Posterior vena cava (tissue), 2 donors: ENCODE data around the gene CYP4F2. TPM values are rescaled to one million over a fixed set of nuclear protein-coding genes. Genes with fewer than 3 reads are reported as not detected.
"Not testable (repeated sequence)": the region's sequence is repeated elsewhere in the genome, so short reads cannot be mapped to it uniquely, and the experiment has no call there.

ENCODE experiments used
- DNase-seq: peaks from one replicate; pipeline ENCODE4 v3.0.0-alpha.2; 2020; ENCODE audit warnings: low spot score
- intact Hi-C, 2 donors: fragments of 100-400 bp; cut with DNase I; formaldehyde crosslinking; loops; one replicate each; pipeline versions ENCODE4 v1.14.1 to v1.14.2; 2022 to 2023
- long read RNA-seq, 2 donors: library from polyadenylated mRNA; unstranded; transcript quantifications; one replicate each; pipeline ENCODE4 v2.0.0, GENCODE V29; 2020 to 2021
- total RNA-seq, 2 donors: library from RNA; stranded (reverse); fragmentation: NEBNext Ultra II Directional; extraction: Animal tissue kit (Norgen Biotek cat#: 25700); gene quantifications; one replicate each; pipeline ENCODE4 v1.2.1, GENCODE V29; 2021
- donor health status: DM: yes; HTN: yes; CAD: no.
- donor health status: DM: yes; HTN: yes; CAD: no.

Gene CYP4F2
- not detected for total RNA-seq
- long read RNA-seq, donor 1: 0 reads
- long read RNA-seq, donor 2: 0 reads

GRCh38 chr19:15897738-15898276, at the start of gene CYP4F2:
CYP4F2 (minus strand) TSS chr19:15898074; CDS start chr19:15897611, 463 bp downstream.
- intact Hi-C loops: no loop called here
- no peak for DNase-seq

DNA sequence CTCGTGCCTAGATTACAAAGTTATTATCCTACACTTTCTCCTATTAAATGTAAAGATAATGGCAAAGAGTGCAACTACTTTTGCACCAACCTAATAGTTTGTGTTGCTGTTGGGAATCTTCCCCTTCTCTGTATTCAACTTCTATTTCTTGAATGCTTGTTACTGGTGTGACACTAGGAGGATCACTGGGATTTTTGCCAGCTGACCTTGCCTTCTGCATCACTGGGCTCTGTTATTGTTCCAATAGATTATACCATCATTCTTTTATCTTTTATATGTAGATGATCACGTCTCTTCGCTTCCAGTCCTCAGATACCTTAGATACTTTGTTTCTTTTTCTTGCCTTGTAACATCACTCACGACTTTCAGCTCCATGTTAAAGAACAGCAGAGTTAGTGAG, 47.4 kb upstream of the CYP4F2 start:
- no peak for DNase-seq
- intact Hi-C loops: no loop called here

DNA sequence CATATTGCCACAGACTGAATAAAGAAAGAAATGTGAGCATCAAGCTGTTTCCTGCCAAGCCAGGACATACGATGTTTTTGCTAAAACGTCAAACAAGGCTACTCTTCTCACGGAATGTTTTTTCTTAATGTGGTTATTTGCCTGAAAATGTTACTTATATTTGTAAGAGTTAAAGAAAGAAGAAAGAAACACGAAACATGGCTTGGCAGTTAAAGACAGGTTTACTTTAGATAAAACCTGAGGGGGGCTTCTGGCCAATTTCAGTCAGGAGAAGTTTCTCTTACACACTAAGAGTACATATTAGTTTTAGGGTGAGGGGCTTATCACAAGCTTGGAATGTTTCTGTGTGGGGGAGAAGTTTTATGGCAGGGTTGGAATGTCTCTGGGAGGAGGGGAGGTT, 46.5 kb upstream of the CYP4F2 start:
- no peak for DNase-seq
- intact Hi-C loops: no loop called here

DNA sequence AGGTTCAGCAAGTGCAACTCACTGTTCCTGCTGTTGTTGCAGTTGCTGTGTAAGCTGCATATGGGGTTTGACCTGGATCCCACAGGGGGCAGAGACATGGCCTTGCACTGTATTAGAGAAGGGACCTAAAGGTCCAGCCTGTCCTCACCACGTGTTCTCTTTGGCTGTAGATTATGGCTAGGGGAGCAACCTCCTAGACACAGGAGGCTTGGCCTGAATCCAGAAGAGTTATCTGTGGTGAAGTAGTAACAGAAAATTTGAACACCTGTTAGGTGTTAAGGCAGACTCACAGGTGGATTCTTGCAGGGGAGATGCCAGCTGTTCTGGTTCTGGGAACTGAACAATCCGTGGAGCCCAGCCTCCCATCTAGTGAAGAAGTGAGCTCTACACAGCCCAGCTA, 39.9 kb upstream of the CYP4F2 start:
- DNase-seq: no peak
- intact Hi-C loops: no loop called here

GRCh38 chr19:15936950-15937349, 39.1 kb upstream of the CYP4F2 start:
- DNase-seq: no peak
- intact Hi-C loops: no loop called here

- no peak for DNase-seq
- intact Hi-C loops: no loop called here
These were observed 38.3 kb upstream of the CYP4F2 start for GRCh38 chr19:15936173-15936572.

DNA sequence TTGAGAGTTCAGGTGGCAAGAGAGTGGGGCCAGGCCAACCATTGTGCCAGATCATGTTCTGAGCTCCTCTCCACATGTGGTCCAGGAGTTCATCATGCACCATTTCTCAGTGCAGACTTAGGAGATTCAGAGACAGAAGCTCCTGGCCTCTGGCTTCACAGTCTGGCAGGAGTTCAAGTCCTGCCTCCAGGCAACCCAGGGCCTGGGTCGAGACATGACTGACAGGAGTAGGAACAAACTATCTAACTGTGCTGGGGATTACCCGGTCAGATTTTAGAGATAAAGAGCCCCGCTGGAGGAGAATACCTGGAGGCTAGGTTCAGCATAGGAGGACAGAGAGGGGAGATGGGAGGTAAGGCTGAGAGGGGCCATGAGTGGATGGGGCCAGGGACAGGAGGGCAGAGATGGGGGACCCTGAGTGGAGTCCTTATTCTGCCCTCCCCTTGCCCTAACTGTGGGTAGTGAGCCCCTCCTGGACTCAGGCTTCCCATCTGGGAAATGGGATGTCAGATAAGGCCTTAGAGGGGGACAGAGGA, 37.4 kb upstream of the CYP4F2 start:
- DNase-seq: no peak
- intact Hi-C loops: no loop called here

DNA sequence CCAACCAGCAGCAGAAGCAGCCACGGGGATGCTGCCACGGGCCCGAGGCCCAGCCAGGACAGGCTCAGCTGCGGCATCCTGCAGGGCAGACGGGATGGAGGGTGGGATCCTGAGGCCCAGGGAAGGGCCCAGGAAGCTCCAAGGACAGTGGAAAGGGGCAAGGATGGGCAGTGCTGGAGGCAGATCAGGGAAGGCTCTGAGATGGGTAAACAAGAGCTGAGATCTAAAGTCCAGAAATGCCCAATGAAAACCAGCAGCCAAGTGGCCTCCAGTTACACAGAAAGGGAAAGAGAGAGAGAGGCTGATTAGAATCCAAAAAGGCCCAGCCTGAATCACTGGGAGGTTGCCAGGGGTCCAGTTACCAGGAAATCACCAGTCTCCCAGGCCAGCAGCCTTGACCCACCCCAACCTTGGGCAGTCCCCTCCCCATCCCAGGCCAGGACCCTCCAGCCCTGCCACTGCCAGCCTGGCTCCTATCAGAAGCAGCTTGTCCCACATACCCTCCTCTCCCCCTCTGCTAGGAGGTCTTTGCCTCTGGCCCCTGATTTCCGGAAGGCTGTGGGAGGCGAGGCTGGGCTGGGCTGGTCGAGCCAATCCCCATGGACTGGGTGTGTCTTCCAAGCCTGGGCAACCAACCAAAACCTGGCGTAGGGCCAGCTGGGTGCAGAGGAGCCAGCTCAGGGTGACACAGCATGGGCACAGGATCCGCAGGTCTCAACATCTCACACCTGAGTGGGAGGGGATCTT, 36.6 kb upstream of the CYP4F2 start, which contains the start of gene CYP4F11:
CYP4F11 (minus strand) TSS at position 198 of the 747 bp plus-strand sequence; CDS start at position 77, 121 bp downstream.
- no peak for DNase-seq
- intact Hi-C loops: no loop called here

DNA sequence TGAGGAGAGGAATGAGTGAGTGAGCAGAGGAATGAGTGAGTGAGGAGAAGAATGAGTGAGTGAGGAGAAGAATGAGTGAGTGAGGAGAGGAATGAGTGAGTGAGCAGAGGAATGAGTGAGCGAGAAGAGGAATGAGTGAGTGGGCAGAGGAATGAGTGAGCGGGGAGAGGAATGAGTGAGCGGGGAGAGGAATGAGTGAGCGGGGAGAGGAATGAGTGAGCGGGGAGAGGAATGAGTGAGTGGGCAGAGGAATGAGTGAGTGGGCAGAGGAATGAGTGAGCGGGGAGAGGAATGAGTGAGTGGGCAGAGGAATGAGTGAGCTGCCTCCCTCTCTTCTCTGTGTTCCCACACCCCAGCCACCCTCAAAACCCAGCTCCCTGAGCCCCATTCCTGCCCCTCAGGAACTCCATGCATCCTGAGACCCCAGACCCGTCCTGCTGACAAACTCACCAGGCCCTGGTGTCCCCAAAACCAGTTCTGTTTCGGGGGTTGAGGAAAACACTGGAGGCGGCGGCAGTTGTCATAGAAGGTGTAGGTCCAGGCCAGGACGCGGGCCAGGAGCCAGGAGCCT, 36.0 kb upstream of the CYP4F2 start:
- intact Hi-C loops, DNase-seq: not testable (repeated sequence)

GRCh38 chr19:15928321-15928720, 30.4 kb upstream of the CYP4F2 start:
- intact Hi-C loops: no loop called here
- no peak for DNase-seq

DNA sequence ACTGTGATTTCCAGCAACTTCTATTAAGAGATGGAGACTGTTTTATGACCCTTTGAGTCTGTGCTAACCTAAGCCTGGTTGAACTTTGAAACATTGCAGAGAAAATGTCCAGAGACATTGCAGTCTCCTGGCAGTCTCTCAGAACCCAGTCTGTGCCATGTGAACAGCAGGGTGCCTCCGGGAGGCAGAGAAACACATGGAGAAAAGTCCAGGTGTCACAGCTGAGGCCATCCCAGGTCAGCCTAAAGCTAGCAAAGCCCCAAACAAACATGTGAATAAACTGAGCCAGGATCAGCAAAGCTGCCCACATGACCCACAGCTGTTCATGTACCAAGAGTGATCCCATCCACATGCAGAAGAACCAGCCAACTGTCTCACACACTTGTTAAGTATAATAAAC, 28.6 kb upstream of the CYP4F2 start:
- intact Hi-C loops: no loop called here
- no peak for DNase-seq

- intact Hi-C loops: no loop called here
- DNase-seq: no peak
These were observed 25.8 kb upstream of the CYP4F2 start for GRCh38 chr19:15923702-15924101.

DNA sequence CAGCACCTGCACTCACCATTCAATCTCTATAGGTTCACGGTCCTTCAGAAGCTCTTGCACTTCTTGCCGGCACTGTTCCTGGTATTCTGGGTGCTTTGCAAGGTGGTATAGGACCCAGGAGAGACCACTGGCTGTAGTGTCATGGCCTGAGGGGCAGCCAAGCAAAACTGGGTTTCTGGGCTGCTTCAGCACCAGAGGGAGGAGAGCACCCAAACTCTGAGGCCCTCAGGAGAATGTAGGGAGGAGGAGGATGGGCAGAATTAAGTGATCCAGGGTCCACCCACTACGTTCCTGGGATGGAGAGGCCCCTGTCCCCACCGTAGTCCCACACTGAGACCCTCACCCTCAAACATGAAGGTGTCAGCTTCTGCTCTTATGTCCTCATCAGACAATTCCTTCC, 24.1 kb upstream of the CYP4F2 start:
- DNase-seq: no peak
- intact Hi-C loops: no loop called here

DNA sequence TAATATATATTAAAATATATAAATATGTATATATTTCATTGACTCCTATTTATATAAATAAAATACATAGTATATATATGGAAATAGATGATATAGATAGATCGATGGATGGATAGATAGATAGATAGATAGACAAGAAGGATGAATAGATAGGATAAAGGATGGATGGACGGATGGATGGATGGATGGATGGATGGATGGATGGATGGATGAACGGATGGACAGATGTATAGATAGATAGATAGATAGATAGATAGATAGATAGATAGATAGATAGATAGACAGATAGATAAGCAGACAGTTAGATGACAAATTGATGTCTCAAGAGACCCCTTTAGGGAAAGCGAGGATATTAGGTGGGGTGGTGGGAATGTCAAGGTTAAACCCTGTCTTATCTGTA, 21.4 kb upstream of the CYP4F2 start:
- no peak for DNase-seq
- intact Hi-C loops: no loop called here

GRCh38 chr19:15915109-15915508, 17.2 kb upstream of the CYP4F2 start:
- no peak for DNase-seq
- intact Hi-C loops: no loop called here

DNA sequence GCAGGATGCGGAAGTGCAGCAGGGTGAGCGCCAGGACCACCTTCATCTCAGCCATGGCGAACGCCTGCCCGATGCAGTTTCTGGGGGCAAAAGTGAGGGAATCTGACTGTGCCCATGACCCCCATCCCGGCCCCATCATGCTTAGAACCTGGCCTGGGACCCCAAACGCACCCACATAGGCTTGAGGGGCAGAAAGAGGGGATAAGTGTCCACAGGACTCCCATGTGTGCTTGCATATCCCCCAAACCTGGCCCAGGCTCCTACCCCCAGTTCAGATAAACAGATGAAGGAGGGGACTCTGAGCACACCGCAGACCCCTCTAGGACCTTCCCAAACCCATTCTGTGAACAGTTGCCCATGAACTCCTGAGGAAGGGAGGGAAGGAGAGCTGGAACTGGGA, 16.0 kb upstream of the CYP4F2 start:
- intact Hi-C loops: no loop called here
- no peak for DNase-seq

GRCh38 chr19:15913384-15913783, 15.5 kb upstream of the CYP4F2 start:
- no peak for DNase-seq
- intact Hi-C loops: no loop called here

DNA sequence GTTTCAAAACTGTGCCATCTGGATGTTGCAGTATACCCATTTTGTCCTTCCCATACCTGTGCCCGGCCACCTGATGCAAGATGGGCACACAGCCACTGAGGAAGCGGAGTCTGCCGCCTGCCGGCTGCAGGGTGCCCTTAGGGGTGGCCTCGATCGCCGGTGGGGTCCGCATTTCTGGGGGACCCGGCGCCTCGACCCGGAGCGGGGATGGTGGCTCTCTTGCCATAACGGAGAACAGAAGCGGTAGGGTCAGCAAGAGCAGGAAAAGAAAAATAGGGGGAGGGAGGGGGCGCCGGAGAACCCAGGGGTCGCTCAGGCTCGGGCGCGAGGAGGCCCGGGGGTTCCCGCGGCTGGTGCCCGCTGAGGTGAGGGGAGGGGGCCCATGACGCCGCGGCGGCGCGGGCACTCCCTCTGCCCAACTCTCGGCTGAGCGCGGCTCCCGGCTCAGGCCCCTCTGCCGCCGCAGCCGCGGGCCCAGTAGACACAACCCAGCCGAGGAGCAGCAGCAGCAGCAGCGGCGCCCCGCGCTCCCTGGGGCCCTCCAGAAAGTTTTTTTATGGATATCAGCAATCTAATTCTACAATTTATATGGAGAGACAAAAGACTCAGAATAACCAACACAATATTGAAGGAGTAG, 13.8 kb upstream of the CYP4F2 start:
- intact Hi-C loops: no loop called here
- no peak for DNase-seq

DNA sequence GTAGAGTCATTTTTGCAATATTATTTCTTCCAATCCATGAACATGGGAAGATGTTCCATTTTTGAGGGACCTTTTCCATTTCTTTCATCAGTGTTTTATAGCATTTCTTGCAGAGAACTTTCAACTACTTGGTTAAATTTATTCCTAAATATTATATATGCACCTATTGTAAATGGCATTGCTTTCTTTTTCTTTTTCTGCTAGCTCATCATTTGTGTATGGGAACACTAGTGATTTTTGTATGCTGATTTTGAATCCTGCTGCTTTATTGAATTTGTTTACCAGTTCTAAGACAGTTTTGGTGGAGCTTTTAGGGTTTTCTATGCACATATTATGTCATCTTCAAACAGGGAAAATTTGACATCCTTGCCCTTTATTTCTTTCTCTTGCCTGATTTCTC, 7.2 kb upstream of the CYP4F2 start:
- DNase-seq: no peak
- intact Hi-C loops: no loop called here

DNA sequence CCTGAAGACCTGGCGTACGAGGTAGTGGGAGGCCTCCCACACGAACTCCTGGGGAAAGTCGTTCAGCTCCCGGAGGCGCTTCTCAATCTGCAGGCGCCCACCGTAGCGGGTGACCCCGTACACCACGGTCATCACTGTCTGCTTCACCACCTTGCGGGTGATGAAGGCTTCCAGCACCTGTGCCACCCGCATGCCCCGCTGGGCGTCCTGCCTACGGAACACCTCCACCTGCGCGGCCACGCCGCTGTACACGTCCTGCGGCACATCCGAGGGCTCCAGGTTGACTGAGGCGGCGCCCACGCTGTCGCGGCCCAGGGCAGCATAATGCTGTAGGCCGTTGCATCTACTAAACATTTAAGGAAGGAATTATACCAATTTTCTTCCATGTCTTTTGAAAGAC, 5.0 kb upstream of the CYP4F2 start:
- intact Hi-C loops, DNase-seq: not testable (repeated sequence)
